Stimulated activated CD8-positive, alpha-beta memory T cell treated with anti-CD3 and anti-CD28 coated beads, Interleukin-12 subunit alpha, Interleukin-12 subunit beta, amount 100 ng/mL, for 24 hours (primary cell): ENCODE measurements around the gene SMAD6.

Experiments
- DNase-seq: peaks from one replicate; pipeline ENCODE4 v3.0.0-alpha.2; 2020; ENCODE audit errors: extremely low read depth

The SMAD6 gene

DNA sequence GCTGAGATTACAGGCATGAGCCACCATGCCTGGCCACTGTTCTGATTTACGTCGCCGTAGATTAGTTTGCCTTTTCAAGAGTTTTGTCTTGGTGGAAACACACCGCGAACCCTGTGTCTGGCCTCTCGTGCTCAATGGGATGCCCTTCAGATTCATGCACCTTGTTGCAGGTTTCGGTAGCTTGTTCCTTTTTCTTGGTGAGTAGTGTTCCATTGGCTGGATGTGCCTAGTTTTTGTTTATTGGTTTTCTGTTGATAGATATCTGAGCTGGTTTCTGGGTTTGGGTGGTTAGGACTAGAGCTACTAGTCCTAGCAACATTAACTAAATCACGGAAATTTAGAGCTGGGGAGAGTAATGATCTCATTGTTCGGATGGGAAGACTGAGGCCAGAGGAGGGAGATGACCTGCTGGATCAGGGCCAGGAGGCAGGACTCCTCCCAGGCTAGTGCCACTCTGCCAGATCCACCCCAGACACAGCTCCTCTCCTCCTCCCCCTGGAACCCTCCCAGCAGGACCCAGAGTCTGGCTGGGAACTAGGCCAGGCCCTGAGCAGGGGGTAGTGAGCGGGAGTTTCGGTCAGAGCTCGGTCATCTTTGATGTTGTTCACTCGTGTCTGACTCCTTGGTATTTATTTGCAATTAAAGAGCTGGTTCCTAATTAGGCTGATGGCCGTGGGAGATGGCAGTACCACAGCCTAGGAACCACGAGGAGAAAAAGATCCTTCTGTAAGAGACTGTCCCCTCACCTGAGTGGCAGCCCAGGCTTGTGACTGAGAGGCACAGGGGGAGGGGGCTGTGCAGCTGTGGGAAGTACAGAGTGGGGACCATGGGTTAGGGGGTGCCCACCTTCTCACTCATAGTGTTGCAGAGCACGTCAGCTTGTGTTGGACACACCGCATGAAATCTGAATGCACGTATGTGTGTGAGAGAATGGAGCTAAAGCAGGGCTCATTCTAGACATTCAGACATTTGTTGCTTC lies 73.4 kb downstream of the SMAD6 start:
- DNase-seq: no peak

DNA sequence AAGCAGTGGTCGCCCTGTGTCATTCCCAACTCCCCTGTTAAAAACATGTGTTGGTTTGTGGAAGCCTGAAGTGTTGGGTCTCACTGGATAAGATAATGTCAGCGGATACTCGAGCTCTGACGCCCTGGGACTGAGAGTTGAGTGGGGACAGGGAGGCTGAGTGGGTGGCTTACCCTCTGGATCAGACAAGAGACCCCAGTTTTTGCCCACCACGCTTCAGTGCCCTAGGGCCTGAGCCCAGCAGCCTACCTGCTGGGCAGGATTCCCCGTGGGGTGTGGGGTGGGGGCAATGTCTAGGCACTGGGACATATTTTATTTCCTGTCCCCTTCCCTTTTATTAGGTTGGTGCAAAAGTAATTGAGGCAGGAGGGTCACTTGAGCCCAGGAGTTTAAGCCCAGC lies 75.0 kb downstream of the SMAD6 start:
- DNase-seq: no peak

DNA sequence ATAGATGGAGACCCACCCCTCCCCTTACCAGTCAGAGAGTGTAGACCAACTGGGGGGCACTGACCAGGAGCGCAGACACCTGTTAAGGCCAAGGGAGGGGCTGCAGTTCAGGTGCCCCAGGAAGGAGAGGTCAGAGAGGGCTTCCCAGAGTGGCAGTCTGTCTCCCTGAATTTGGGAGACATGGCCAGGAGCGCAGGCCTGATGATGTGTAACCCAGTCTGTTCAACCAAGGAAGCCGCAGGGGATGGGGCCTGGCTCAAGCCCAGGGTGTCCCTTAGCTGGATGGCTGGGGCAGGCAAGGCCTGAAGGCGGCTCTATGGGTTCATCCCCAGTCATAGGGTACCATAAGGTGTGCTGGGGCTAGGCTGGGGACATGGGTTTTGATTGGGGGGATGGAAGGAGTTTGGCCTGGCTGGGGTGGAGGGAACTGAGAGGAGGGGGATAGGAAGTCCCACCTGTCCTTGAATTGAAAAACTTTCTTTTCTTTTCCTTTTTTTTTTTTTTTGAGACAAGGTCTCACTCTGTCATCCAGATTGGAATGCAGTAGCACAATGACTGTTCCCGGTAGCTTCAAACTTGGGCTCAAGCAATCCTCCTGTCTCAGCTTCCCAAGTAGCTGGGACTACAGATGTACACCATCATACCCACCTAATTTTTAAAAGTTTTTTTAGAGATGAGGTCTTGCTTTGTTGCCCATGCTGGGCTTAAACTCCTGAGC lies 75.7 kb downstream of the SMAD6 start:
- no peak for DNase-seq

DNA sequence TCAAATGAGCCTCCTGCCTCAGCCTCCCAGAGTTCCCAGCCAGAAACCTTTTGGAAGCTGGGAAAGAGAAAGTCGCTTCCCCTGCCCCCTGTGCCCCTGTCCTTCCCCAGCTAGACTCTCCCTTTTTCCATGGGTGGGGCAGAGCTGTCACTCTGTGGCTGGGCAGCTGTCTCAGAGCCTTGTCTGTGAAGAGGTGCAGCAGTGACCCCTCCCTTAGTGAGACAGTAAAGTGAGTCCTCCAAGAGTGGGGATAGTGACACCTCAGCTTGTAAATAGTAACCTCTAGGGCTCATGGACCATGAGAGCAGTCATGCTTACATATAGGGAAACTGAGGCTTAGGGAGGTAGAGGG lies 76.3 kb downstream of the SMAD6 start:
- no peak for DNase-seq

DNA sequence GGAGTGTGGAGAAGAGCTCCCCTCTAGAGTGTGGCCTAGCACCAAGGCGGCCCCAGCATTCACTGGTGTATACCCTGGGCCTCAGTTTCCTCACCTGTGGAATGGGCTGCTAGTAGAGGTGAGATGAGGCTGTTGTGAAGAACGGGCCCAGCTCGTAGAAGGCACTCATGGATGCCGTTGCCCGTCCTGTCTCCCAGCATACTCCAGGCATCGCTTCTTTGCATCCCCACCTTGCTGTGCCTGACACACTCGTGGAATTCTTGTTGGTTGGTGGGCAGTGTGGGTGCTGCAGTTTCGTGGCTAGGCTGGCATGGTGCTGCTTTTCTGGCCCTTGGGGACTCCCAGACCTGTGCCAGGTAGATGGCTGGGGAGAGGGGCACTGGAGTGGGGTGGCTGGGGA lies 76.7 kb downstream of the SMAD6 start:
- no peak for DNase-seq

DNA sequence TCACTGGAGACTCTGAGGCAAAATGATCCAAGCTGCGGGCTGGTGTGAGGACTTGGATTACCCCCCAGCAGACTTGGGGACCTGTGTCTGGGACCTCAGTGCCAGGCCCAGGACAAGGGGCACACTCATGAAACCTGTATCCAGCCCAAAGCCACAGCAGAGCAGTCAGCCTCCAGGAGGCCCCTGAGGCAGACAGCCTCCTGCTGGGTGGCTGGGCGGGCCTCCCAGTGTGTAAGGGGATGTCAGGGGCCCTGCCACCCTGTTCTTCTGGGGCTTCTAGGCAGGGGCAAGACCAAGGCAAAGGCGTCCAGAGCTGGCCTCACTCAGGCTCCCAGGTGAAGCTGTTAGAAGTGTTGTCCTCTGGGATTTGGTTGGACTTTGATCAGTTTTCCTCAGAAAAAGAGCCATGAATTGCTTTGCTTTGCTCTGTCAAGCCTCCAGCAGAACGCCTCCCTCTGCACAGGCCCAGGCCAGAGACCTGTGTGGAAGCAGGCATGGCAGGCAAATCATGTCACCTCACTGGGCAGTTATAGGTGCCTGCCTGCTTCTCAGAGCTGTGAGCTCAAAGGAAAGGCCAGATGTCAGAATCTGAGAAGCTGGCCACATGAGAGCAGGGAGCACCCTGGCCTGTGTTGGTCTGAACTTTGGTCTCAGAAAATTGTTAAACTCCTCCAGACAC lies 77.4 kb downstream of the SMAD6 start:
- DNase-seq: no peak

DNA sequence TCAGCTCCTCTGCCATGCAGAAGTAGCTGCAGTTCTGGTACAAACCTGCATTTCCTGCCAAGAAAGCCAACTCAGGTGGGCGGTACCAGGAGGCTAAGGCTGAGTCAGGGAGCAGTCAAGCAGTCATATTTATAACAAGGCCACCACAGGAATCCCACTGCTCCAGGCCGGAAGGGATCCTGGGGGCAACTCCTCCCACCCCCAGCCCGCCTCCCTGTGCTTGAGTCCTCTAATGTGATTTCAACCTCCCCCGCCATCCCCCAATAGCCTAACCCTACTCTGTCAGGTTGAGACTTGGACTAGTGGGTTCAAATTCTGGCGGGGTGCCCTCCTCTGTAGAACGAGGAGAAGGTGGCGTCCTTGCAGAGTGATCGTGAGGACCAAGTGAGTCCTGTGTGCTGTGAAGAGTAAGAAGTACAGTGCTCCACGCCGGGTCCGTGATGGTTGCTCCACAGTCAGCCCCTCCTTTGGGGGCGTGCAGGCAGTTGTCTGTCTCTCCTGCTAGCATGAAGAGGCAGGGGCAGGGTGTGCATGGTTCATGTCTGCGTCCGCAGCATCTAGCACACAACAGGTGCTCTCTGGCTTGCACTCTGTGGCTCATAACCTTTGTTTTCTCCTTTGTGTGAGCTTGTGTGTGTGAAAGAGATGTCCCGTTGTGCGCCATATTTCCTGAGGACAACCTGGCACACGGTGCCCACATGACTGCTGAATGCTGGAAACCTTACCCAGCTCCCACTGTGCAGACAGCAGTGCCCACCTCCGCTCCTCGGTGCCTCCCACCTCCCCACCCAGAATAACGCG lies 78.3 kb downstream of the SMAD6 start:
- DNase-seq: no peak

DNA sequence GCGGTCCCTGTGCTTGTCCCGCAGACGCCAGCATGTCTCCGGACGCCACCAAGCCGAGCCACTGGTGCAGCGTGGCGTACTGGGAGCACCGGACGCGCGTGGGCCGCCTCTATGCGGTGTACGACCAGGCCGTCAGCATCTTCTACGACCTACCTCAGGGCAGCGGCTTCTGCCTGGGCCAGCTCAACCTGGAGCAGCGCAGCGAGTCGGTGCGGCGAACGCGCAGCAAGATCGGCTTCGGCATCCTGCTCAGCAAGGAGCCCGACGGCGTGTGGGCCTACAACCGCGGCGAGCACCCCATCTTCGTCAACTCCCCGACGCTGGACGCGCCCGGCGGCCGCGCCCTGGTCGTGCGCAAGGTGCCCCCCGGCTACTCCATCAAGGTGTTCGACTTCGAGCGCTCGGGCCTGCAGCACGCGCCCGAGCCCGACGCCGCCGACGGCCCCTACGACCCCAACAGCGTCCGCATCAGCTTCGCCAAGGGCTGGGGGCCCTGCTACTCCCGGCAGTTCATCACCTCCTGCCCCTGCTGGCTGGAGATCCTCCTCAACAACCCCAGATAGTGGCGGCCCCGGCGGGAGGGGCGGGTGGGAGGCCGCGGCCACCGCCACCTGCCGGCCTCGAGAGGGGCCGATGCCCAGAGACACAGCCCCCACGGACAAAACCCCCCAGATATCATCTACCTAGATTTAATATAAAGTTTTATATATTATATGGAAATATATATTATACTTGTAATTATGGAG lies 79.1 kb downstream of the SMAD6 start:
- no peak for DNase-seq

DNA sequence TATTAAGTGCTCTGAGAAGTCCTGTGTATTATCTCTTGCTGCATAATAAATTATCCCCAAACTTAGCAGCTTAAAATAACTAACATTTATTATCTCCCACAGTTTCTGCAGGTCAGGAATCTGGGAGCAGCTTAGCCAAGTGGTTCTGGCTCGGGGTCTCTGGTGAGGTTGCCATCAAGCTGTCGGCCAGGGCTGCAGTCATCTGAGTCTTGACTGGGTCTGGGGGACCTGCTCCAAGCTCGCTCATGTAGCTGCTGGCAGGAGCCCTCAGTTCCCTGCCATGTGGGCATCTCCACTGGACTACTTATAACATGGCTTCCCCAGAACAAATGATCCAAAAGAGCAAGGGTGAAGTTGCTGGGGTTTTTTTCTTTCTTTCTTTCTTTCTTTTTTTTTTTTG lies 80.7 kb downstream of the SMAD6 start:
- DNase-seq: no peak

DNA sequence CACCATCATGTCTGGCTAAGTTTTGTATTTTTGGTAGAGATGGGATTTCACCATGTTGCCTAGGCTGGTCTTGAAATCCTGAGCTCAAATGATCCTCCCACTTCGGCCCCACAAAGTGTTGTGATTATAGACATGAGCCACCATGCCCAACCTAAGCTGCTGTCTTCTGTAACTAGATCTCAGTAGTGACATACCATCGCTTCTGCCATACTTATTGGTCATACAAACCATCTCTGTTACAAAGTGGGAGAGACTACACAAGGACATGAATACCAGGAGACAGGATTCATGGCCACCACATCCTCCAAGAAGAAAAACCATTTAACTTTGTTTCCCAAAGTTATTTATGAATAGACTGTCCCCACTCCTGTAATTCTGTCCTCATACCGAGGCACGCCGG lies 81.3 kb downstream of the SMAD6 start:
- DNase-seq: no peak

DNA sequence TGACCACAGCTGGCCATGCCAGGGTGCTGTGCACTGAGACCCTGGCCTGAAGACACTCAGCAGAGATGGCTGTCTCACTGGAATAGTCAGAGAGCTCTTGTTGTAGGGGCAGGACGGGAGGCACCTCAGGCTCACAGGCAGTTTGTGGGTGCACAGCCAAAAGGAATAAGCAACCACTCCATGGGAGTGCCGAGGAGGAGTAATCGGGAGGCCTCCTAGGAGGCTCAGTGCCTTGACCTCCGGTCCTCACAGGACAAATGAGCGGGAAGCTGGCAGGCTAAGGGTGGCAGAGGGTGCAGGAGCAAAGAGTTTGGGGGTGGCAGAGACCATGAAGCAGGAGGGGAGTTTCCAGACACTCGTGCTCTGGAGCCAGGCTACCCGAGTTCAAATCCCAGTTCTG lies 81.7 kb downstream of the SMAD6 start:
- no peak for DNase-seq

DNA sequence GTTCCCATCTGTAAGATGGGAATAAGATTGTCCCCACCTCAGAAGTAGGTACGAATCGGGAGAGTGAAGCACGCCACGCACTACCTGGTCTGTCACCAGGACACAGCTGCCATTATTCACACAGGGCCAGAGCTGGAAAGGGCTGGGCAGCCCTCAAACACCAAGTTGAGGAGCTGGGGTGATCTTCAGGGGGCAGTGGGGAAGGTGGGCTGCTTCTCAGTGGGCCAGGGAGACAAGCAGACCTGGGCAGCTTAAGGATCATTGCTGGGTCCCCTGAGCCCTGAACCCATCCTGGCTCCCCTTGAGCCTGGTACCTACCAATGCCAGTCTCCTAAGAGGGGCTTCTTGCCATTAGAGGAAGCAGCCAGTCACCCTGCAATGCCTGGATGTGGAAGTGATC lies 82.1 kb downstream of the SMAD6 start:
- no peak for DNase-seq

DNA sequence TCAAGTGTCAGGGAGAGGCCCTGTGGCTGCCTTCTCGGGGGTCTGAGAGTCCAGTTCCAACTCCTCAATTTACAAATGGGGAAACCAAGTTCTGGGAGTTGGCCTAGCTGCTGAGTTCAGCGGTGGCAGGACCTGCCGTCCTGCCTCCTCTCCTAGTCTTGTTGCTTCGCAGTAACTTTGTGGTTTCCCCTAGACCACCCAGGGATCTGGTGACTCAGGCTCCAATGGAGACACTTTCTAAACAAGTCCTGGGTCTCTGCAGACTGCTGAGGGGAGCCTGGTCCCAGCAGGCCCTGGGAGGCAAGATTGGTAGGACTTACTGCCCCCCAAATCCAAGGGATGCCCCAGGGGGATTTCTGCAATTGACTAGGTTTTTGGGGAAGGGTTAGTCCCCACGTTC lies 83.6 kb downstream of the SMAD6 start:
- no peak for DNase-seq

DNA sequence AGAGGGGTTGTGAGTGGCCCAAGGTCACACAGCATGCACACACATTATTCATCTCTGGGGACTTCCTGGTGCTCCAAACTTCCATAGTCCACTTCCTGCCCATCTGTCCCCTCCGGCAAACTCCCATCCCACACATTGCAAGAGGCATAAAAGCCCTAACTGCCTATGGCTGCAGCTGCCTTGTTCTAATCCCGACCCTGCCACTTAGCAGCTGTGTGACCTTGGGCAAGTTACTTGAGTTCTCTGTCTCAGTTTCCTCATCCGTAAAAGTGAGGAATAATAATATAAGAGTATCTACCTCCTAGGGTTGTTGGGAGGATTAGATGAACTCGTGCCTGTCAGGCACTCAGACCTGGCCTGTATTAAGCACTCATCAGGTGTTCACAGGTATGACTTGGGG lies 84.2 kb downstream of the SMAD6 start:
- no peak for DNase-seq

DNA sequence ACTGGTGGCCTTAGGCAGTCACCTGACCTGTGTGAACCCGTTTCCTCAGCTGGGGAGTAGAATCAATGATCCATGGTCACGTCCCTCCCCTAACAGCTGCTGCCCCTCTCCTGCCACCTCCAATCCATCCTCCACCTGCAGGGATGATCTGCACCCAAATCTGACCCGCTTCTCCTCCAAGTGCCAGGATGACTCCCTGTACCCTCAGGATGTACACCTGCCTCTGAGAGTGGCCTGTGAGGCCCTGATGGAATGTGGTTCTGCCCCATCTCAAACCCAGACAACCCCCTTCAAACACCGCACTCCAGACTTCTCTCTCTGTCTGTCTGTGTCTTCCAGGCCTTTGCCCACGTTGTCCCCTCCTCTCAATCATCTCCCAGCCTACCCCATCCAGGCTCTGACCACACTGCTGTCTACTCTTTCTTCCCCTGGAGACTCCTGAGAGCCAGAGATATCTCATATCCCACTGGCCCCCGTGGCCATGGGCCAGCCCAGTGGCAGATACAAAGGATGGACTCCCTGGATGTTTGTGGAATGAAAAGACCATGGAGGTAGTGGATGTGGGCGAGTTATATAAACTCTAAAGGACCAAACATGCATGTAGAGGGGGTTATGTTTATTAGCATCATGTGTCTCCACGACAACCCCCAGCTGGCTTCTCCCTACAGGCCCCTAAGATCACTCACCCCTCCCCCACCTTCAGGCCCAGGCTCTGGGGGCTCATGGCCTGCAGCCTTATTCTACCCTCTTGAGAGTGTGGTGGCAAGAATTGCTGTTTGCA lies 84.9 kb downstream of the SMAD6 start:
- no peak for DNase-seq

DNA sequence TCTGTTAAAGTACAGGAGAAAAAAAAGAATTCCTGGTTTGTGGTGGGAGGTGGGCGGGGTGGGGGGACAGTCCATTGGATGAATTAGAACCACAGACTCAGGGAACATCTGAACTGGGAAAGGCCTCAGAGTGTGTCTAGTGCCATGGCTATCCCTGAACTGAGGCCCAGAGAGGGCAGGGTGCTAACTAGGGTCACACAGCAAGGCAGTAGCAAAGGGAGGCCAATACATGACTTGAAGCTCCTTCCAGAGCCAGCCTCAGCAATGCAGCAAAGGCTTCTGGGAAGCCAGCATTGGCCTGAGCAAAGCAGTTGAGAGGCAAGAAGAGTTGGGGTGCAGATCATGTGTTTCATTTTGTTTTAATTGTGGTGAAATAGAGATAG lies 85.4 kb downstream of the SMAD6 start:
- no peak for DNase-seq

DNA sequence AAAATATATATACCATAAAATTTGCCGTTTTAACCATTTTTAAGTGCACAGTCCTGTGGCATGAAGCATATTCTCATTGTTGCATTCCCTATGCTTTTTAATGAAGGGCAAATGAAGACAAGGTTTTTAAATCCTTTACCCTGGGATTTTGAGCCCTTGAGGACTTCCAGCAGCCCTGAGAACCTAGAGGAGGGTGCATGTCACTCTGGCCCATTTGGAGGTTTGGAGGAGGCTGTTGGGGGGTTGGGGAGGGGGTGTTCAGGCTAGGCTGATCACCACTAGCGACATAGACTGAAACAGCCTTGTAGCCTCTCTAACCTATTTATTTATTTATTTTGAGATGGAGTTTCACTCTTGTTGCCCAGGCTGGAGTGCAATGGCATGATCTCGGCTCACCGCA lies 86.0 kb downstream of the SMAD6 start:
- DNase-seq: no peak

DNA sequence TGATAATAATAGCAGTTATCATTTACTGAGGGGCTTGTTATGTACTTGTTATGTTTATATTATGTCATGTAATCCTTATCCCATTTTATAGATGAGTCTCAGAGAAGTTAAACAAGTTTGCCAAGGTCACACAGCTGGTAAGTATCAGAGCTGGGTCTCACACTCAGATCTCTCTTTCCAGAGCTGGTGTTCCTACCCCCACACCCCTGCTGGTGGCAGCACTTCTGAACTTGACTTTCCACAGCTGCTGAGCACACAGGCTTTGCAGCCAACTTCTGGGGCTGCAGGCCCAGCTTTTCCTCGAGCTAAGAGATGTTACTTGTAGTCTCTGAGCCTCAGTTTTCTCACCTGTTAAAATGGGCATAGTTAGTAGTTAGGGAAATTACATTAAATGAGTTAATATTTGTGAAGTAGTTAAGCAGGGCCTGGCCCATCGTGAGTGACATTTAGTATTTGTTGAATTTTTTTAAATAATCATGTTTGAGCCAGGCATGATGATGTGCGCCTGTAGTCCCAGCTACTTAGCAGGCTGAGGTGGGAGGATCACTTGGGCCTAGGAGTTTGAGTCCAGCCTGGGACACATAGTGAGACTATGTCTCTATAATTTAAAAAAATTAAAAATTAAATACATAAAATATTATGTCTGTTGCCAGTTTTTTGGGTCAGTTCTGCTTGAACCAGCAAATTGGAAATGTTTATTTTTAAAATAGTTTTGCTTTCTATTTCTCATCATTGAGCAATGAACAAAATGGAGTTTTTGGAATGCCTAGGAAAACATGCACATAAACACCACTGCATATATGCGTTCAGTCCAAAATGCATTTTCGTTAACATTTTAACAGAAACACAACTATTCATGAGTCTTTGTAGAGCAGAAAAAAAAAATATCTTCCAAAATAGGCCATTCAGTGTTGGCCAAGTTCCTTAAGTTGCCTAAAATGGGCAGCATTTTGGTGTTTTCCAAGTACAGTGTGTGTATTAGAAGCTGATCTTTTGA lies 87.3 kb downstream of the SMAD6 start:
- no peak for DNase-seq

DNA sequence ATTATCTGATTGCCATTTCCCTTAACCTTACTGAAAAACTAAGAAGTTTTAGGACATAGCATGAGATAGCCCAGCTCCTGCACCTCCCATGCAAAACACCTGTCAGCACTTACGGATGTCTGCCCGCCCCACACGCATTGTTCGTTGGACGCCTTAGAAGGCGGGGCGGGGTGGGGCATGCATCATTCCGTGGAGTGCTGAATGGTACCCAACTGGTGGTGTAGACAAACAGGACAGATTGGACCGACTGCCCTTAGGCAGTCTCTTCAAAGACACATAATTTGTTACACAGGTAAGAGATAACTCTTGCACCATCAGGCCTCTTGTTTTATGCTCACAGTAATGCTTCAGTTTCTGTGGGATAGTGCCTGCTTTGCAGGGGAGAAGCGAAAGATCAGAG lies 93.8 kb downstream of the SMAD6 start:
- no peak for DNase-seq
